HG02571 (cell line): Measurements from ENCODE around the gene OR9Q1.
"Not testable (repeated sequence)": the region's sequence is repeated elsewhere in the genome, so short reads cannot be mapped to it uniquely, and the experiment has no call there.

Experiments used
- ATAC-seq: cut with Tn5 transposase; IDR thresholded peaks from one replicate; pipeline ENCODE4 v1.9.1; 2021; ENCODE audit warnings: mild to moderate bottlenecking, moderate library complexity; ENCODE audit not compliant: unreplicated experiment

The OR9Q1 gene

GRCh38 chr11:58133309-58134076 lies 109.8 kb downstream of the OR9Q1 start:
- ATAC-seq = no peak

- no peak for ATAC-seq
These were observed 110.5 kb downstream of the OR9Q1 start for GRCh38 chr11:58134151-58134550.

GRCh38 chr11:58135171-58135570 lies 111.5 kb downstream of the OR9Q1 start:
- no peak for ATAC-seq

GRCh38 chr11:58142761-58143160 lies 119.1 kb downstream of the OR9Q1 start:
- ATAC-seq = no peak

GRCh38 chr11:58152781-58153180 lies 129.1 kb downstream of the OR9Q1 start:
- ATAC-seq = no peak

GRCh38 chr11:58164389-58164788 lies 140.7 kb downstream of the OR9Q1 start:
- no peak for ATAC-seq

GRCh38 chr11:58164990-58165389 lies 141.3 kb downstream of the OR9Q1 start:
- ATAC-seq = no peak

GRCh38 chr11:58165504-58166106 lies 141.9 kb downstream of the OR9Q1 start:
- no peak for ATAC-seq

GRCh38 chr11:58177409-58178054 lies 153.9 kb downstream of the OR9Q1 start:
- ATAC-seq = no peak

GRCh38 chr11:58178444-58178843 lies 154.8 kb downstream of the OR9Q1 start:
- ATAC-seq = no peak

- no peak for ATAC-seq
These were observed 156.0 kb downstream of the OR9Q1 start for GRCh38 chr11:58179648-58180047.

GRCh38 chr11:58186938-58187337 lies 163.3 kb downstream of the OR9Q1 start:
- ATAC-seq = no peak

GRCh38 chr11:58188770-58189169 lies 165.1 kb downstream of the OR9Q1 start, which contains the start of gene OR9Q2:
OR9Q2 (plus strand) TSS chr11:58189070; CDS start chr11:58190491, 1,421 bp downstream.
- ATAC-seq = no peak

GRCh38 chr11:58192229-58192628 lies 168.5 kb downstream of the OR9Q1 start:
- ATAC-seq = no peak

- ATAC-seq = no peak
These were observed 169.7 kb downstream of the OR9Q1 start for GRCh38 chr11:58193391-58193790.

- ATAC-seq = no peak
These were observed 172.3 kb downstream of the OR9Q1 start for GRCh38 chr11:58195939-58196338.

- no peak for ATAC-seq
These were observed 175.6 kb downstream of the OR9Q1 start for GRCh38 chr11:58199271-58199670.

- no peak for ATAC-seq
These were observed 180.4 kb downstream of the OR9Q1 start, which contains the start of gene OR1S2 for GRCh38 chr11:58204042-58204441. OR1S2 (minus strand) TSS chr11:58204142; CDS start chr11:58204142, 0 bp downstream.

GRCh38 chr11:58212420-58212819 lies 188.7 kb downstream of the OR9Q1 start, which contains the start of gene OR1S1:
OR1S1 (plus strand) TSS chr11:58212720.
- ATAC-seq = not testable (repeated sequence)

GRCh38 chr11:58216476-58216875 lies 192.8 kb downstream of the OR9Q1 start:
- no peak for ATAC-seq

GRCh38 chr11:58222721-58223120 lies 199.0 kb downstream of the OR9Q1 start:
- ATAC-seq = no peak
